Measurements from ENCODE around the gene PTPRN2.

The PTPRN2 gene

GRCh38 chr7:158576050-158576762 is 11.4 kb downstream of the PTPRN2 start:
- DNase-seq (ENCODE audit: low read depth) = no peak

GRCh38 chr7:158574308-158575036 is 13.2 kb downstream of the PTPRN2 start:
- DNase-seq (ENCODE audit: low read depth) = no peak

GRCh38 chr7:158573310-158573709 is 14.3 kb downstream of the PTPRN2 start:
- DNase-seq (ENCODE audit: low read depth) = no peak

- no peak for DNase-seq (ENCODE audit: low read depth)
Measured at GRCh38 chr7:158572000-158572828, 15.4 kb downstream of the PTPRN2 start.

- no peak for DNase-seq (ENCODE audit: low read depth)
Measured at GRCh38 chr7:158570449-158571170, 17.0 kb downstream of the PTPRN2 start.

GRCh38 chr7:158569858-158570323 is 17.7 kb downstream of the PTPRN2 start:
- DNase-seq (ENCODE audit: low read depth) = no peak

- DNase-seq (ENCODE audit: low read depth) = no peak
Measured at GRCh38 chr7:158568974-158569857, 18.4 kb downstream of the PTPRN2 start.

GRCh38 chr7:158567153-158567603 is 20.4 kb downstream of the PTPRN2 start:
- no peak for DNase-seq (ENCODE audit: low read depth)

- DNase-seq (ENCODE audit: low read depth) = no peak
Measured at GRCh38 chr7:158564663-158565035, 23.0 kb downstream of the PTPRN2 start.

- no peak for DNase-seq (ENCODE audit: low read depth)
Measured at GRCh38 chr7:158563911-158564662, 23.5 kb downstream of the PTPRN2 start.

- DNase-seq (ENCODE audit: low read depth) = no peak
Measured at GRCh38 chr7:158563051-158563450, 24.6 kb downstream of the PTPRN2 start.

GRCh38 chr7:158562517-158562916 is 25.1 kb downstream of the PTPRN2 start:
- DNase-seq (ENCODE audit: low read depth) = no peak

GRCh38 chr7:158561659-158562058 is 26.0 kb downstream of the PTPRN2 start:
- DNase-seq (ENCODE audit: low read depth) = no peak

GRCh38 chr7:158560386-158560785 is 27.2 kb downstream of the PTPRN2 start:
- DNase-seq (ENCODE audit: low read depth) = no peak

GRCh38 chr7:158559356-158559755 is 28.3 kb downstream of the PTPRN2 start:
- no peak for DNase-seq (ENCODE audit: low read depth)

GRCh38 chr7:158558816-158559215 is 28.8 kb downstream of the PTPRN2 start:
- DNase-seq (ENCODE audit: low read depth) = no peak

- DNase-seq (ENCODE audit: low read depth) = no peak
Measured at GRCh38 chr7:158557441-158557755, 30.2 kb downstream of the PTPRN2 start.

- DNase-seq (ENCODE audit: low read depth) = no peak
Measured at GRCh38 chr7:158556721-158557440, 30.7 kb downstream of the PTPRN2 start.

- DNase-seq (ENCODE audit: low read depth) = no peak
Measured at GRCh38 chr7:158555034-158555520, 32.5 kb downstream of the PTPRN2 start.

All from HS-5 (cell line).